Cardiac muscle cell (in vitro differentiated cells and primary cell): ENCODE results near the gene FGF12. TPM values are rescaled to one million over a fixed set of nuclear protein-coding genes. Genes with fewer than 3 reads are reported as not detected.

Experiments used
- DNase-seq, 2 donors: peaks; one replicate each; pipeline versions ENCODE4 v3.0.0 to v3.0.0-alpha.2; 2010 to 2017; ENCODE audit warnings: low read depth in 1 of 2, low spot score in 1 of 2
- H3K27ac ChIP-seq: fragments of 200-600 bp; sonication (generic); 2 replicates; pipeline ENCODE4 v1.5.1; 2016
- H3K27me3 ChIP-seq: fragments of 200-600 bp; sonication (generic); 2 replicates; pipeline ENCODE4 v1.6.0; 2016; ENCODE audit warnings: control low read depth
- H3K36me3 ChIP-seq: fragments of 200-600 bp; sonication (generic); 2 replicates; pipeline ENCODE4 v1.5.1; 2016; ENCODE audit warnings: control low read depth
- H3K4me1 ChIP-seq: fragments of 200-600 bp; sonication (generic); 2 replicates; pipeline ENCODE4 v1.8.1; 2017; ENCODE audit warnings: low read depth, mild to moderate bottlenecking, mixed run types
- H3K4me3 ChIP-seq: fragments of 200-600 bp; sonication (generic); 2 replicates; pipeline ENCODE4 v1.5.1; 2016; ENCODE audit warnings: mild to moderate bottlenecking
- H3K9me3 ChIP-seq: fragments of 200-600 bp; sonication (generic); 2 replicates; pipeline ENCODE4 v1.5.1; 2017; ENCODE audit warnings: low read depth, mild to moderate bottlenecking, control low read depth
- CTCF ChIP-seq: IDR thresholded peaks from 2 replicates; pipeline ENCODE4 v1.5.1; 2012; ENCODE audit warnings: low read depth, mild to moderate bottlenecking, low read length
- polyA plus RNA-seq: library from polyadenylated mRNA; unstranded; fragments of >200 nt; fragmentation: Nextera tagmentation; extraction: Ambion mirVana; gene quantifications from 2 replicates; pipeline ENCODE4 v1.2.1, GENCODE V29; 2016
- total RNA-seq: library from RNA; depleted of rRNA; stranded (reverse); fragments of >200 nt; gene quantifications from 2 replicates; pipeline ENCODE4 v1.2.3, GENCODE V29; 2016

FGF12 gene
- total and polyA plus RNA-seq, 2 experiments from 2014 or later: 1.2 to 1.7 TPM

- peak overlapping the region; percentile 55 for H3K4me3 ChIP-seq
- H3K9me3 ChIP-seq: no peaks in the 10 kb centered on the region
- no peaks in the 10 kb centered on the region for H3K4me1 ChIP-seq
- peaks cover 59% of the 10 kb centered on the region for H3K27me3 ChIP-seq
- TF ChIP-seq CTCF: no peak
- DNase-seq: peak; percentile 10 to 24
- no peak overlapping the region for H3K27ac ChIP-seq
- H3K36me3 ChIP-seq: no peaks in the 10 kb centered on the region
Observed at GRCh38 chr3:192408647-192409200, 318.6 kb downstream of the FGF12 start.

- peak; percentile 48 to 51 for DNase-seq
- H3K27me3 ChIP-seq: peaks cover 59% of the 10 kb centered on the region
- H3K27ac ChIP-seq: no peak overlapping the region
- no peaks in the 10 kb centered on the region for H3K9me3 ChIP-seq
- H3K4me1 ChIP-seq: no peaks in the 10 kb centered on the region
- no peaks in the 10 kb centered on the region for H3K36me3 ChIP-seq
- peak overlapping the region; percentile 55 for H3K4me3 ChIP-seq
- TF ChIP-seq CTCF: no peak
Observed at GRCh38 chr3:192408007-192408646, 319.2 kb downstream of the FGF12 start.

GRCh38 chr3:192399767-192400166 is 327.6 kb downstream of the FGF12 start:
- H3K9me3 ChIP-seq: no peaks in the 10 kb centered on the region
- no peak overlapping the region for H3K27ac ChIP-seq
- no peaks in the 10 kb centered on the region for H3K4me1 ChIP-seq
- DNase-seq: no peak
- H3K36me3 ChIP-seq: no peaks in the 10 kb centered on the region
- H3K27me3 ChIP-seq: no peaks in the 10 kb centered on the region
- no peak overlapping the region for H3K4me3 ChIP-seq
- no peak for TF ChIP-seq CTCF

DNA sequence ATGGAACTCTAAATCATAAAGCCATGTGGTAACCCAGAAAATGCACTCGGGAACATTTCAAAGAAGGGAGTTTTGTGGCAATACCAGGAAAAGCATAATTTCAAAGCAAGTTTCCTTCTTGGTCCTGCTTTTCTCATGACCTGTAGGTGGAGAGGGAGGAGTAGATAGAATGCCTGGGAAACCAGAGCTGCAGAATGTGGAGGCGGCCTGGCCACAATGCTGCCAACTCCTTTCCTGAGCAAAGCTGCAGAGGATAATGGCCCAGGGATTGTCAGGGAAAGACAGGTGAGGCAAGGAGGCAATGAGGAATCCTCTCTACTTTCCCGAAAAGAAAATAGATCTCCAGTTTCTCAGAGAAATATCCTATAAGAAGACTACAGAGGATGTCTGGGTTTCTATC is 330.3 kb downstream of the FGF12 start:
- H3K36me3 ChIP-seq: no peaks in the 10 kb centered on the region
- H3K4me1 ChIP-seq: no peaks in the 10 kb centered on the region
- no peak overlapping the region for H3K4me3 ChIP-seq
- H3K9me3 ChIP-seq: no peaks in the 10 kb centered on the region
- no peak overlapping the region for H3K27ac ChIP-seq
- no peak for TF ChIP-seq CTCF
- no peaks in the 10 kb centered on the region for H3K27me3 ChIP-seq
- DNase-seq: no peak

GRCh38 chr3:192395506-192395905 is 331.8 kb downstream of the FGF12 start:
- Histone ChIP-seq H3K27ac (no peak overlapping the region), H3K4me3 (no peak overlapping the region), H3K36me3 (no peaks in the 10 kb centered on the region), H3K4me1 (no peaks in the 10 kb centered on the region), H3K27me3 (no peaks in the 10 kb centered on the region), H3K9me3 (no peaks in the 10 kb centered on the region)
- no peak for DNase-seq
- TF ChIP-seq CTCF: no peak
